ENCODE results near the gene PLXNA2. TPM values are rescaled to one million over a fixed set of nuclear protein-coding genes. Genes with fewer than 3 reads are reported as not detected.

The PLXNA2 gene
- total RNA-seq, 1 experiment from 2014 or later: 0.89 TPM

DNA sequence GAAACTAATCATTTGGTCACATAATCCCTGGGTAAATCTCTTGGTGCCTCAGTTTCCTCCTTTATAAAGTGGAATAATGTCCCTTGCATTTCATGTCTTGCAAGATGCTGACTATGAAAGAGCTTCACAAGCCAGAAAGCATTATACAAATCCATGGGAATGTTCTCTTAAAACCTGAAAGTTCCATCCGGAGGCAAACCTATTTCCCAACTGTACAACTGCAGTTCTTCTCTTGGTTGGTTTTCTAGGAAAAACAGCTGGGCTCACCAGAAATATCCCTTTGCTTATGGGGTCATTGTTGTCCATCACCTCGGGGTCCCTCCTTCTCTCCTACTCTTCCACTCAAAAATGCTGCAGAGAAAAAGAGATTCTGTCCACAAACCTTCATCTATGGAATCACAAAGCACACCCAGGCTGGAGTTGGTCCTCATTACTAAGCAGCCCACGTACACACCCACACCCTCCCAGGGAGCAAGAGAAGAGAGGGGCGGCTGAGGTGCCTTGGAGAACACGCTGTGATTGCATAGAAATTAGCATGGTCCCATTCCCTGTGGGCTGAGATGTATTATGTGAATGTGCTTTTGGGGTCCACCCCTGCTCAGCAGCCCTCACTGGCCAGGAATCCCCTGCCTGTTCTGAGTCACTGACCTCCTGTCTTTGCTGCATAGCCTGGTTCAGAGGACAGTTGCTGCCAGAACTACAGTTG lies 5.0 kb upstream of the PLXNA2 start (continued):
- TF ChIP-seq, protein P1, sequence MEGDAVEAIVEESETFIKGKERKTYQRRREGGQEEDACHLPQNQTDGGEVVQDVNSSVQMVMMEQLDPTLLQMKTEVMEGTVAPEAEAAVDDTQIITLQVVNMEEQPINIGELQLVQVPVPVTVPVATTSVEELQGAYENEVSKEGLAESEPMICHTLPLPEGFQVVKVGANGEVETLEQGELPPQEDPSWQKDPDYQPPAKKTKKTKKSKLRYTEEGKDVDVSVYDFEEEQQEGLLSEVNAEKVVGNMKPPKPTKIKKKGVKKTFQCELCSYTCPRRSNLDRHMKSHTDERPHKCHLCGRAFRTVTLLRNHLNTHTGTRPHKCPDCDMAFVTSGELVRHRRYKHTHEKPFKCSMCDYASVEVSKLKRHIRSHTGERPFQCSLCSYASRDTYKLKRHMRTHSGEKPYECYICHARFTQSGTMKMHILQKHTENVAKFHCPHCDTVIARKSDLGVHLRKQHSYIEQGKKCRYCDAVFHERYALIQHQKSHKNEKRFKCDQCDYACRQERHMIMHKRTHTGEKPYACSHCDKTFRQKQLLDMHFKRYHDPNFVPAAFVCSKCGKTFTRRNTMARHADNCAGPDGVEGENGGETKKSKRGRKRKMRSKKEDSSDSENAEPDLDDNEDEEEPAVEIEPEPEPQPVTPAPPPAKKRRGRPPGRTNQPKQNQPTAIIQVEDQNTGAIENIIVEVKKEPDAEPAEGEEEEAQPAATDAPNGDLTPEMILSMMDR (IDR thresholded peaks at IDR 0.05 in 2 of 3, conservative IDR thresholded peaks at IDR 0.05 in 1 of 3; ENCODE audit: borderline replicate concordance in 1 of 3, insufficient read depth in 1 of 3, low read depth in 2 of 3, low read length in 2 of 3): no peak
- TF ChIP-seq ZNF274 (IDR thresholded peaks at IDR 0.05; ENCODE audit: low read depth, low read length) (no peak), JUND (IDR thresholded peaks at IDR 0.05) (no peak)

DNA sequence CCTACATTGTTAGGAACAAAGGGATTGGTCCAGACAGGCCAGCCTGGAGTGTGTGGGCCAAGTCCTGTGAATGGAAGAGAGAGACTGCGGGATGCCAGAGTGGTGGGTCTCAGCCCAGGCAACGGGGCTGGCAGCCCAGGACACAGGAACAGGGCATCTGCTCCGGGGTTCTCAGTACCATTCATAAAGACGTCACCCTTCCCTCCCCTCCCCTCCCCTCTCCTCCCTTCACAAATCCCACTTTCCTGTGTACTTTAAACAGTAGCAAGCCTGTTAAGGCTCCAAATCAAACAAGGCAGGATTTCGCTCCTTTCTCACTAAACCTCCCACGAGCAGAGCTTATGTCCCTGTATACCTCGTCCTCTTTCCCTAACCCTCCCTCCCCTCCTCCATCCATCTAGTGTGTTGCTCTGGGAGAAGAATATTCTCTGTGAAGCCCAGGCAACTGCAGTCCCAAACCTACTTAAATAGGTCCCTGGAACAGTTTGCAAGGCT lies 4.2 kb upstream of the PLXNA2 start:
- ChIA-PET RAD21 (ENCODE audit: low non-redundant PET in 1 of 2, low total read pairs in 2 of 2, uncharacterized antibody in 2 of 2, unreplicated experiment in 2 of 2) (no interaction called here), POLR2A (no interaction called here), CTCF (no interaction called here)
- ATAC-seq: no peak
- intact Hi-C loops (cut with micrococcal nuclease): loop anchor here (5.0 kb wide), 1 partner anchor 211 kb away; no protein-coding TSS in a partner anchor
- no TSS peak for BruUV-seq (replicated peaks)
- Histone ChIP-seq H3K4me3 (replicated peaks in 1 of 2; ENCODE audit: low read depth in 1 of 2, low read length in 2 of 2) (no peak overlapping the region), H2AFZ (ENCODE audit: low read depth, low read length, poor library complexity, severe bottlenecking) (no peak overlapping the region), H3K27ac (ENCODE audit: low read depth, low read length) (no peak overlapping the region), H3K4me1 (ENCODE audit: control insufficient read depth in 1 of 2, insufficient read depth in 2 of 2, low read length in 2 of 2) (peaks cover 6 to 14% of the 10 kb centered on the region in 2 experiments; a peak in 3 of 4 replicates), H4K20me1 (ENCODE audit: insufficient read depth) (no peaks in the 10 kb centered on the region), H3K4me2 (ENCODE audit: low read length) (no peak overlapping the region), H3K9me3 (ENCODE audit: control insufficient read depth in 1 of 2, insufficient read depth in 1 of 2, low read depth in 1 of 2, low read length in 2 of 2) (no peaks in the 10 kb centered on the region), H3K27me3 (ENCODE audit: insufficient read depth, low read length) (peaks cover 55% of the 10 kb centered on the region), H3K9ac (ENCODE audit: low read length) (no peak overlapping the region), H3K36me3 (ENCODE audit: control insufficient read depth in 1 of 2, insufficient read depth in 2 of 2, low read length in 2 of 2) (no peaks in the 10 kb centered on the region), H3K9me2 (ENCODE audit: insufficient read depth) (no peaks in the 10 kb centered on the region), H3K79me2 (ENCODE audit: insufficient read depth, low read length) (no peaks in the 10 kb centered on the region)
- no peak for DNase-seq (ENCODE audit: low read depth, low spot score)
- no peak for TF ChIP-seq EGR1 (IDR thresholded peaks at IDR 0.05; ENCODE audit: low read depth)

All from HCT116 (cell line).